Neural progenitor cell (in vitro differentiated cells): ENCODE measurements around the gene GOLGA8M.
"Not testable (repeated sequence)": the region's sequence is repeated elsewhere in the genome, so short reads cannot be mapped to it uniquely, and the experiment has no call there.

Experiments
- EZH2 ChIP-seq: fragments of 200-600 bp; sonication (generic); IDR thresholded peaks from 2 replicates; pipeline ENCODE4 v1.6.1; 2017; ENCODE audit warnings: antibody characterized with exemption, mild to moderate bottlenecking, moderate library complexity
- TF ChIP-seq, protein P1 (sequence below): fragments of 200-600 bp; sonication (generic); IDR thresholded peaks from 2 replicates; pipeline ENCODE4 v1.5.1; 2017; ENCODE audit warnings: antibody characterized with exemption, mild to moderate bottlenecking

DNA sequence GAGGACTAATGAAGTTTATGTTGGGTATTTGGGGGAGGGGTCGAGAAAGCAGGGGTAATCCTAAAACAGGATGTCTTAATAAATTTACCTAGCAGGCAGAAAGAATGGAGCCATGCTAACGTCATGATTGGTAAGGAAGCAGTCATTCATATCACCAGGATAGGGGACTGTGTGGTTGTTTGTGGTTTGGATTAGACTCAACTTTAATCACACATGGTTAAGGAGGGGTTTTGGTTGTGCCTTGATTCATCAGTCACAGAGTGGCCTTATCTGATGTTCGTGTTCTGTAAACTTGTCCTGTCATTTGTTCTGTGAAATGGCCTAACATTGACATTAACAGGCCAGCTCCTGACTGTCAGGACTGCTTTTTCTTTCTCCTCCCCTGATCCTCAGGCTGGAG lies 40.1 kb downstream of the GOLGA8M start:
- TF ChIP-seq, protein P1, sequence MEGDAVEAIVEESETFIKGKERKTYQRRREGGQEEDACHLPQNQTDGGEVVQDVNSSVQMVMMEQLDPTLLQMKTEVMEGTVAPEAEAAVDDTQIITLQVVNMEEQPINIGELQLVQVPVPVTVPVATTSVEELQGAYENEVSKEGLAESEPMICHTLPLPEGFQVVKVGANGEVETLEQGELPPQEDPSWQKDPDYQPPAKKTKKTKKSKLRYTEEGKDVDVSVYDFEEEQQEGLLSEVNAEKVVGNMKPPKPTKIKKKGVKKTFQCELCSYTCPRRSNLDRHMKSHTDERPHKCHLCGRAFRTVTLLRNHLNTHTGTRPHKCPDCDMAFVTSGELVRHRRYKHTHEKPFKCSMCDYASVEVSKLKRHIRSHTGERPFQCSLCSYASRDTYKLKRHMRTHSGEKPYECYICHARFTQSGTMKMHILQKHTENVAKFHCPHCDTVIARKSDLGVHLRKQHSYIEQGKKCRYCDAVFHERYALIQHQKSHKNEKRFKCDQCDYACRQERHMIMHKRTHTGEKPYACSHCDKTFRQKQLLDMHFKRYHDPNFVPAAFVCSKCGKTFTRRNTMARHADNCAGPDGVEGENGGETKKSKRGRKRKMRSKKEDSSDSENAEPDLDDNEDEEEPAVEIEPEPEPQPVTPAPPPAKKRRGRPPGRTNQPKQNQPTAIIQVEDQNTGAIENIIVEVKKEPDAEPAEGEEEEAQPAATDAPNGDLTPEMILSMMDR, result not testable (repeated sequence)
- TF ChIP-seq EZH2, result not testable (repeated sequence)
